Lower leg skin (tissue), 3 donors: ENCODE results near the gene MC1R.

ENCODE experiments used
- CTCF ChIP-seq, 3 donors: fragments of 450-650 bp; IDR thresholded peaks; one replicate each; pipeline ENCODE4 v1.5.1; 2016; ENCODE audit warnings: antibody characterized with exemption in 3 of 3, mild to moderate bottlenecking in 3 of 3, moderate library complexity in 2 of 3
- POLR2A ChIP-seq, 2 donors: fragments of 450-650 bp; IDR thresholded peaks; one replicate each; pipeline ENCODE4 v1.6.1; 2016 to 2017; ENCODE audit warnings: antibody characterized with exemption in 2 of 2, mild to moderate bottlenecking in 1 of 2, moderate library complexity in 1 of 2

- TF ChIP-seq CTCF (IDR thresholded peaks at IDR 0.05) (no peak), POLR2A (IDR thresholded peaks at IDR 0.05) (no peak)
These were observed 48.1 kb downstream of the MC1R start for GRCh38 chr16:89966756-89967155.
